ENCODE results near the gene CRKL. TPM values are rescaled to one million over a fixed set of nuclear protein-coding genes. Genes with fewer than 3 reads are reported as not detected.
A peak's percentile ranks its signal among the peaks of the same experiment; 100 is the strongest.

Gene CRKL, protein sequence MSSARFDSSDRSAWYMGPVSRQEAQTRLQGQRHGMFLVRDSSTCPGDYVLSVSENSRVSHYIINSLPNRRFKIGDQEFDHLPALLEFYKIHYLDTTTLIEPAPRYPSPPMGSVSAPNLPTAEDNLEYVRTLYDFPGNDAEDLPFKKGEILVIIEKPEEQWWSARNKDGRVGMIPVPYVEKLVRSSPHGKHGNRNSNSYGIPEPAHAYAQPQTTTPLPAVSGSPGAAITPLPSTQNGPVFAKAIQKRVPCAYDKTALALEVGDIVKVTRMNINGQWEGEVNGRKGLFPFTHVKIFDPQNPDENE
- 78.2 and 79.2 TPM in 2 replicates for total RNA-seq

DNA sequence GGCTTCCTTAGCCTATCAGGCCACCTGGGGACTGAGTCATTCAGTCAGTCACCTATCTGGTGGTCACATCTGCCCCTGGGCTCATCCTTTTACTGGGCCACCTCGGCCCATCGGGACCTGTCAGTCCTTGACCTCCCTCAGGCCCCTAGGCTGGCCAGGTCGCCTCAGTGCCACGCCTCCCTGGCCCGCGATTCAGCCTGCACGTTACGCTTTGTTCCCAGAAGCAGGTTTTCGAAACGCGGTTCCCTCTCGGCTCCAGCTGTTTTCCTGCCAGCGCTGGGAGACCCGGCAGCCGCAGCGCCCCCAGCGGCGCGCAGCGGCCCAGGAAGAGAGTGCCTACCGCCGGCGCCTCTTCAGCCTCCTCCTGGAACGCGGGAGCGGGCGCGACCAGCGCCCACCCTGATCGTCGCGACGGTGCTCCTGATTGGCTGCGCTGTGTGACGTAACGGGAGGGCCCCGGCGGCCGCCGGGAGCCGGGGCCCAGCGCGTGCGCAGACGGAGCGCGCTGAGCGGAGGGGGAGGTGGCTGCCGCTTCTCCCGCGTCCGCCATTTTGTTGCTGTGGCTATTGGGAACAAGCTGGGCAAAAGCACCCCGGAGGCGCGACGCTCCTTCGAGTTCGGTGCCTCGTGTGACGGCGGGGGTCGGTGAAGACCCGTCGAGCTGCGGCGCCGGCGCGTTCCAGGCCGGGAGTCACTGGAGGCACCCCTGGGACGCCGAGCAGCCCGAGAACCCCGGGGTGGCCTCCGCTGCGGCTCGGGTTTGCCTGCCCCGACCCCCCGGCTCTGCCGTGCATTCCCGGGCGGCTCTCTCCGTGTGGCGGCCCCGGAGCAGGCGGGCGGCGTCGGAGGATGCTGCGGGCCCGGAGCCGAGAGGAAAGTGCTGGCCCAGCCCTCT is at the start of gene CRKL:
Gene CRKL, plus strand, starts transcription at position 492 of the 895 bp plus-strand sequence. CDS start 528 bp downstream, outside the sequence.
- no peaks in the 10 kb centered on the region for H3K9me3 Mint-ChIP-seq
- peaks cover 14% of the 10 kb centered on the region for H3K36me3 Mint-ChIP-seq (ENCODE audit: low read depth)
- H3K4me3 Mint-ChIP-seq, result peak within 1 kb of the TSS; percentile 99
- intact Hi-C loops (cut with micrococcal nuclease), result loop anchor here (1.0 to 10.0 kb wide), 4 partner anchors 45 to 412 kb away; partner anchors contain the start of genes LZTR1, MED15 and PI4KA
- H3K27me3 Mint-ChIP-seq (ENCODE audit: insufficient read depth), result peaks cover 3% of the 10 kb centered on the region
- H3K27ac Mint-ChIP-seq, result peak within 1 kb of the TSS; percentile 88
- DNase-seq (ENCODE audit: low spot score), result peak; percentile 96
- H3K4me1 Mint-ChIP-seq (ENCODE audit: low read depth), result peaks cover 34% of the 10 kb centered on the region

DNA sequence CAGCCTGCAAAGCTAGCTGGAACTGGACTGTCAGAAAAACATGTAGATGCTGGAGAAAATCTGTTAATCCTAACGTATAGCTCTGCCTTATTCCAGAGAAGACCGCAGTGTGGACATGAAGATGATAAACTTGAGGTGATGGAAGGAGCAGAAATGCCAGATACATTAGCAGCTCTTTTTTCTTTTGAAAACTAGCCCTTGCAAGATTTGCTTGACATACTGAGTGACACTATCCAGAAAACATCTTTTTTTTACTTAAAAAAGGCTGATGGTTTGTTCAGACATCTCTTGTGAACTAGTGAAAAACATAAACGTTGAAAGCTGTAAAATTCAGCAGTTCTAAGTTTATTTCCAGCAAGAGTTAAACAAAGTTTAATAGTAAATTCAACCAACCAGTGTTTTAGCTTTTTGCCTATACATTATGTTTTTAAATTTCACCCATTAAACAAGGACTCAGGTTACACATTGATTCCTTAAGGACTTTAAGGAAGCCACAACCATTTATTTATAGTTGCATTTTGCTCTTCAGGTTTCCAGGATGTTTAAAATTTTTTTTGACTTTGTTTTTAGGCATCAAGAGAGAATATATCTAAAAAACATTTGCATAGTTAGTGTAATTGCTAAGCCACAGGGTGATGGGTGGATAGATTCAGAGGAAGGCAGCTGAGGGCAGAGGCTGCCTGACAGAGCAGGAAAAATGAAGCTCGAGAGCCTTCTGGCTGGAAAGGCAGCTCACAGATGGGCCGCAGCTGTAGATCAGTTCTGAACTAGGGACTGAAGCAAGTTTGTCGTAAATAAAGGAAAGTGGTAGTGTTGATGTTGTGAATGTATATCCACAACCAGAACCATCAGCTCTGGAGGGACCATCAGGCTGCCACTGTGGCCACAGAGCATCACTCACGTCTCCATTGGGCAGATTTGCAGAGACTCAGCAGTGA is 48.9 kb upstream of the CRKL start:
- no peak overlapping the region for H3K4me3 Mint-ChIP-seq
- H3K27ac Mint-ChIP-seq, result peak overlapping the region; percentile 56
- no peaks in the 10 kb centered on the region for H3K27me3 Mint-ChIP-seq (ENCODE audit: insufficient read depth)
- intact Hi-C loops (cut with micrococcal nuclease), result no loop called here
- H3K36me3 Mint-ChIP-seq (ENCODE audit: low read depth), result peaks cover 12% of the 10 kb centered on the region
- H3K9me3 Mint-ChIP-seq, result no peaks in the 10 kb centered on the region
- no peak for DNase-seq (ENCODE audit: low spot score)
- peaks cover 28% of the 10 kb centered on the region for H3K4me1 Mint-ChIP-seq (ENCODE audit: low read depth)

GRCh38 chr22:20869234-20869633 is 48.0 kb upstream of the CRKL start:
- no peak for DNase-seq (ENCODE audit: low spot score)
- Mint-ChIP-seq H3K36me3 (ENCODE audit: low read depth) (peaks cover 8% of the 10 kb centered on the region), H3K4me3 (no peak overlapping the region), H3K9me3 (no peaks in the 10 kb centered on the region), H3K27ac (no peak overlapping the region), H3K4me1 (ENCODE audit: low read depth) (peaks cover 19% of the 10 kb centered on the region), H3K27me3 (ENCODE audit: insufficient read depth) (no peaks in the 10 kb centered on the region)
- intact Hi-C loops (cut with micrococcal nuclease), result no loop called here

- H3K27ac Mint-ChIP-seq, result no peak overlapping the region
- H3K27me3 Mint-ChIP-seq (ENCODE audit: insufficient read depth), result no peaks in the 10 kb centered on the region
These were observed 44.0 kb upstream of the CRKL start for GRCh38 chr22:20873214-20873613.

DNA sequence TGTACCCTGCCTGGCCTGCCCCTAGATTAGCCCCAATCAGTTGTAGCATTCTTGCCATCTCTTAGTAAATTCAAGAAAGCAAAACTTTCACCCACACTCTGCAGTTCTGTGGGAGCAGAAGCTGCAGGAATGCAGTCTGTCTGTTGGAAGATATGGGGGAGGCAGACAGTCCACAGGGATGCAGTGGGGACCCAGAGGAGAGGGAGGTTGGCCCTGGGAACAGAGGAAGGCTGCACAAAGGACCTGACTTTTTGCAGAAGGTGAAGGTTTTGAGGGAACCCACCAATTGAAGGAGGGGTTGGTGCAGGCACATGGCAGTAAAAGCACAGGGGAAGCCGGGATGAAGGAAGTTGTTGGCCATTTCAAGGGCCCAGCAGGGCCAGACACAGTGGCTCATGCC is 41.9 kb upstream of the CRKL start:
- DNase-seq (ENCODE audit: low spot score), result no peak
- Mint-ChIP-seq H3K36me3 (ENCODE audit: low read depth) (peaks cover 7% of the 10 kb centered on the region), H3K27me3 (ENCODE audit: insufficient read depth) (no peaks in the 10 kb centered on the region), H3K27ac (peak overlapping the region; percentile 43), H3K4me3 (no peak overlapping the region), H3K4me1 (ENCODE audit: low read depth) (no peaks in the 10 kb centered on the region), H3K9me3 (no peaks in the 10 kb centered on the region)
- intact Hi-C loops (cut with micrococcal nuclease), result no loop called here

More at GRCh38 chr22:20873214-20873613, 44.0 kb upstream of the CRKL start:
- intact Hi-C loops (cut with micrococcal nuclease), result no loop called here
- H3K4me1 Mint-ChIP-seq (ENCODE audit: low read depth), result no peaks in the 10 kb centered on the region
- no peak for DNase-seq (ENCODE audit: low spot score)
- no peaks in the 10 kb centered on the region for H3K9me3 Mint-ChIP-seq
- no peak overlapping the region for H3K4me3 Mint-ChIP-seq
- peaks cover 7% of the 10 kb centered on the region for H3K36me3 Mint-ChIP-seq (ENCODE audit: low read depth)

DNA sequence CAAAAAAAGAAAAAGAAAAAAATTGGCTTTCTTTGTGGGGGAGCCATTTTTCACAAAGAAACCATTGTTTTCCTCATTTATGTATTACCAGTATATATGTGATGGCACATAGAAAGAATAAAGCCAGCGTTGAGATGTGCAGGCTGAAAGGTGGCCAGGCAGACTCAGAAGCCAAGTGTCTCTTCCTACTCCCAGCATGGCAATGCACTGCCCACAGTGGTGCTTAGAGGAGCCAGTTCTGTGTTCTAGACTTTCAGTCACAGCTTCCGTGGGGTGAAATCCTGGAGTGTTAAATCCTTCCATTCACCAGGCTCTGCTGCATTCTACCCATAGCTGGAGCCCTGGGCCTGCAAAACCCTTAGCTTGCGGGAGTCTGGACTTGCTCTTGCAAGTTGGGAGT is 39.5 kb upstream of the CRKL start:
- Mint-ChIP-seq H3K27ac (no peak overlapping the region), H3K9me3 (no peaks in the 10 kb centered on the region), H3K27me3 (ENCODE audit: insufficient read depth) (no peaks in the 10 kb centered on the region), H3K4me3 (no peak overlapping the region), H3K4me1 (ENCODE audit: low read depth) (no peaks in the 10 kb centered on the region), H3K36me3 (ENCODE audit: low read depth) (peaks cover 17% of the 10 kb centered on the region)
- intact Hi-C loops (cut with micrococcal nuclease), result no loop called here
- DNase-seq (ENCODE audit: low spot score), result no peak

GRCh38 chr22:20881231-20881630 is 36.0 kb upstream of the CRKL start:
- Mint-ChIP-seq H3K27me3 (ENCODE audit: insufficient read depth) (no peaks in the 10 kb centered on the region), H3K4me1 (ENCODE audit: low read depth) (no peaks in the 10 kb centered on the region), H3K27ac (no peak overlapping the region), H3K36me3 (ENCODE audit: low read depth) (peaks cover 17% of the 10 kb centered on the region), H3K9me3 (no peaks in the 10 kb centered on the region), H3K4me3 (no peak overlapping the region)
- DNase-seq (ENCODE audit: low spot score), result no peak
- intact Hi-C loops (cut with micrococcal nuclease), result no loop called here

GRCh38 chr22:20881869-20882815 is 35.1 kb upstream of the CRKL start:
- H3K4me1 Mint-ChIP-seq (ENCODE audit: low read depth), result no peaks in the 10 kb centered on the region
- H3K4me3 Mint-ChIP-seq, result no peak overlapping the region
- peaks cover 17% of the 10 kb centered on the region for H3K36me3 Mint-ChIP-seq (ENCODE audit: low read depth)
- H3K27me3 Mint-ChIP-seq (ENCODE audit: insufficient read depth), result no peaks in the 10 kb centered on the region
- H3K9me3 Mint-ChIP-seq, result no peaks in the 10 kb centered on the region
- intact Hi-C loops (cut with micrococcal nuclease), result no loop called here
- no peak for DNase-seq (ENCODE audit: low spot score)
- H3K27ac Mint-ChIP-seq, result no peak overlapping the region

DNA sequence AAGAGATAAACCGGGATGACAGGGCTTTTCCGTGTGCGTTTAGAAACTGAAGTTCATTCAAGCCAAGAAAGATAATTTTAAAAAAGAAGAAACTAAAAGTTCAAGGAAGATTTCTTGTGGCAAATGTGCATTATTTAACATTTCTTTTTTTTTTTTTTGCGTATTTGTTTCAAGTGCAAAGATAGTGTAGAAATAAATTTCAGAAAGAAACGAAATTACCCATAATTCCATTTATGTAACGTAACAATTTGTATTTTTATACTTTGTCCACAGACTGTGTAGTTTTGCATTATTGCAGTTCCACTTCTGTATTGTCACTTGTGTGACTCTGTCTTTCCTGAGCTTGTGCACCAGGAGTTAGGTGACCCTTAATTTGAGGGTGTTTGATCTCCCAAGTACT is 34.4 kb upstream of the CRKL start:
- no peaks in the 10 kb centered on the region for H3K9me3 Mint-ChIP-seq
- no peak overlapping the region for H3K27ac Mint-ChIP-seq
- no peak overlapping the region for H3K4me3 Mint-ChIP-seq
- H3K27me3 Mint-ChIP-seq (ENCODE audit: insufficient read depth), result no peaks in the 10 kb centered on the region
- intact Hi-C loops (cut with micrococcal nuclease), result no loop called here
- peaks cover 22% of the 10 kb centered on the region for H3K36me3 Mint-ChIP-seq (ENCODE audit: low read depth)
- no peaks in the 10 kb centered on the region for H3K4me1 Mint-ChIP-seq (ENCODE audit: low read depth)
- no peak for DNase-seq (ENCODE audit: low spot score)

GRCh38 chr22:20884454-20884853 is 32.8 kb upstream of the CRKL start:
- Mint-ChIP-seq H3K36me3 (ENCODE audit: low read depth) (peaks cover 28% of the 10 kb centered on the region), H3K4me1 (ENCODE audit: low read depth) (no peaks in the 10 kb centered on the region), H3K9me3 (no peaks in the 10 kb centered on the region), H3K4me3 (no peak overlapping the region), H3K27me3 (ENCODE audit: insufficient read depth) (no peaks in the 10 kb centered on the region), H3K27ac (peak overlapping the region; percentile 23)
- intact Hi-C loops (cut with micrococcal nuclease), result no loop called here
- no peak for DNase-seq (ENCODE audit: low spot score)

- no peak overlapping the region for H3K27ac Mint-ChIP-seq
- H3K4me3 Mint-ChIP-seq, result no peak overlapping the region
- peaks cover 34% of the 10 kb centered on the region for H3K36me3 Mint-ChIP-seq (ENCODE audit: low read depth)
- intact Hi-C loops (cut with micrococcal nuclease), result no loop called here
- no peaks in the 10 kb centered on the region for H3K9me3 Mint-ChIP-seq
- DNase-seq (ENCODE audit: low spot score), result no peak
- H3K4me1 Mint-ChIP-seq (ENCODE audit: low read depth), result no peaks in the 10 kb centered on the region
- H3K27me3 Mint-ChIP-seq (ENCODE audit: insufficient read depth), result no peaks in the 10 kb centered on the region
These were observed 32.1 kb upstream of the CRKL start for GRCh38 chr22:20885017-20885556.
